K562 (cell line): ENCODE data around the gene CD55. TPM values are rescaled to one million over a fixed set of nuclear protein-coding genes. Genes with fewer than 3 reads are reported as not detected.
A peak's percentile ranks its signal among the peaks of the same experiment; 100 is the strongest.

Source experiments
- ASH1L ChIP-seq: fragments of 450-650 bp; IDR thresholded peaks from 2 replicates; pipeline ENCODE4 v1.6.1; 2018; ENCODE audit warnings: borderline replicate concordance, mild to moderate bottlenecking, low read depth; ENCODE audit not compliant: partially characterized antibody
- CAMTA2 ChIP-seq: fragments of 250-450 bp; sonication (Bioruptor Pico); conservative IDR thresholded peaks from 2 replicates; pipeline ENCODE4 v1.5.1; 2022
- CBX3 ChIP-seq, 2 experiments: IDR thresholded peaks; 1 replicate in 1 of 2; 2 replicates in 1 of 2; pipeline ENCODE4 v1.6.1; 2012; ENCODE audit warnings: inconsistent platforms in 2 of 2, low read length in 2 of 2, borderline replicate concordance in 1 of 2, control low read depth in 1 of 2
- CCAR2 ChIP-seq: fragments of 200-400 bp; formaldehyde crosslinking; IDR thresholded peaks from 2 replicates; pipeline ENCODE4 v1.6.1; 2017; ENCODE audit warnings: mild to moderate bottlenecking, low read depth, low read length
- EZH2 ChIP-seq: IDR thresholded peaks from 2 replicates; pipeline ENCODE4 v1.6.1; 2012; ENCODE audit warnings: low read depth, mild to moderate bottlenecking, inconsistent platforms, low read length, borderline replicate concordance
- FOSL1 ChIP-seq: fragments of 200-800 bp; sonication (Bioruptor generic); conservative IDR thresholded peaks from 2 replicates; pipeline ENCODE4 v1.6.1; 2016; ENCODE audit warnings: missing genetic modification characterization, missing compliant biosample characterization
- GATAD2A ChIP-seq: fragments of 450-650 bp; IDR thresholded peaks from 2 replicates; pipeline ENCODE4 v1.6.1; 2017
- HMGN3 ChIP-seq: IDR thresholded peaks from 2 replicates; pipeline ENCODE4 v1.6.1; 2011; ENCODE audit warnings: borderline replicate concordance, low read depth, mild to moderate bottlenecking, mixed read lengths, low read length; ENCODE audit not compliant: insufficient read length; ENCODE audit errors: extremely low read depth
- KLF16 ChIP-seq: IDR thresholded peaks from 2 replicates; pipeline ENCODE4 v1.6.1; 2016; ENCODE audit warnings: antibody characterized with exemption
- MIER1 ChIP-seq: fragments of 450-650 bp; IDR thresholded peaks from 2 replicates; pipeline ENCODE4 v1.6.1; 2016; ENCODE audit warnings: antibody characterized with exemption, mild to moderate bottlenecking, low read depth
- MYBL2 ChIP-seq, 2 experiments: fragments of 450-650 bp in 1 of 2; sonication (generic) in 1 of 2; formaldehyde crosslinking in 1 of 2; IDR thresholded peaks; 2 replicates each; pipeline versions ENCODE4 v1.6.1 to v1.8.1; 2017 to 2022; ENCODE audit warnings: borderline replicate concordance in 1 of 2, inconsistent platforms in 1 of 2, low read depth in 1 of 2, mild to moderate bottlenecking in 1 of 2, missing genetic modification reagents in 1 of 2, moderate library complexity in 1 of 2
- MYNN ChIP-seq, 2 experiments: sonication (generic); formaldehyde crosslinking in 1 of 2; IDR thresholded peaks; 2 replicates each; pipeline versions ENCODE4 v1.5.0 to v1.6.1; 2016 to 2020; ENCODE audit warnings: antibody characterized with exemption in 1 of 2, missing genetic modification reagents in 1 of 2
- NCOR1 ChIP-seq: fragments of 450-650 bp; IDR thresholded peaks from 2 replicates; pipeline ENCODE4 v1.6.1; 2016; ENCODE audit warnings: mild to moderate bottlenecking, moderate library complexity
- RBM14 ChIP-seq: fragments of 200-400 bp; formaldehyde crosslinking; IDR thresholded peaks from 2 replicates; pipeline ENCODE4 v1.6.1; 2018; ENCODE audit warnings: low read depth, mild to moderate bottlenecking, low read length, moderate library complexity, borderline replicate concordance; ENCODE audit not compliant: insufficient read depth
- THRAP3 ChIP-seq: fragments of 450-650 bp; IDR thresholded peaks from 2 replicates; pipeline ENCODE4 v1.6.1; 2016; ENCODE audit warnings: mild to moderate bottlenecking, inconsistent platforms, borderline replicate concordance
- XRCC4 ChIP-seq: IDR thresholded peaks from one replicate; pipeline ENCODE4 v1.6.1; 2011; ENCODE audit not compliant: insufficient read depth, insufficient read length; ENCODE audit errors: extremely low read depth
- ZC3H8 ChIP-seq: fragments of 450-650 bp; IDR thresholded peaks from 2 replicates; pipeline ENCODE4 v1.6.1; 2017
- ZFP36 ChIP-seq: fragments of 150-350 bp; IDR thresholded peaks from 2 replicates; pipeline ENCODE4 v1.6.1; 2018; ENCODE audit warnings: low read length, low read depth; ENCODE audit not compliant: partially characterized antibody
- ZFPM2 ChIP-seq: fragments of 250-450 bp; sonication (Bioruptor Pico); IDR thresholded peaks from 2 replicates; pipeline ENCODE4 v1.5.1; 2022; ENCODE audit warnings: mild to moderate bottlenecking
- ZNF197 ChIP-seq: fragments of 200-800 bp; sonication (Bioruptor generic); IDR thresholded peaks from 2 replicates; pipeline ENCODE4 v1.6.1; 2016; ENCODE audit warnings: low read depth, missing genetic modification characterization, missing compliant biosample characterization
- ZNF253 ChIP-seq: fragments of 250-450 bp; sonication (Bioruptor Pico); conservative IDR thresholded peaks from 2 replicates; pipeline ENCODE4 v1.6.1; 2021; ENCODE audit warnings: mild to moderate bottlenecking
- ZNF507 ChIP-seq: conservative IDR thresholded peaks from 2 replicates; pipeline ENCODE4 v1.6.1; 2017; ENCODE audit warnings: missing genetic modification characterization, missing compliant biosample characterization
- polyA plus RNA-seq, 8 experiments: library from polyadenylated mRNA; depleted of rRNA in 4 of 8; stranded (reverse) in 5 of 8; unstranded in 3 of 8; fragments of >200 nt; fragmentation: Nextera tagmentation in 2 of 8; fragmentation: Illumina TruSeq in 1 of 8; extraction: Ambion mirVana in 2 of 8; extraction: Trizol in 1 of 8; gene quantifications; 2 replicates each; pipeline versions ENCODE4 v1.2.1 to v1.2.3, GENCODE V29; 2011 to 2014; ENCODE audit warnings: inconsistent platforms in 1 of 8, missing spikeins in 1 of 8
- total RNA-seq, 7 experiments: library from RNA; depleted of rRNA in 6 of 7; stranded (reverse); fragments of >200 nt in 6 of 7; fragmentation: Illumina TruSeq in 2 of 7; extraction: Trizol in 2 of 7; gene quantifications; 2 replicates each; pipeline versions ENCODE4 v1.2.1 to v1.2.3, GENCODE V29; 2011 to 2021; ENCODE audit warnings: low replicate concordance in 1 of 7
- TF ChIP-seq, protein P1 (sequence below): fragments of 250-450 bp; sonication (Bioruptor Pico); IDR thresholded peaks from 2 replicates; pipeline ENCODE4 v1.8.0; 2022; ENCODE audit warnings: inconsistent platforms, mild to moderate bottlenecking, moderate library complexity, borderline replicate concordance
- TF ChIP-seq, protein P2 (sequence below): fragments of 450-650 bp; IDR thresholded peaks from 2 replicates; pipeline ENCODE4 v1.6.1; 2016; ENCODE audit warnings: missing biosample characterization, missing genetic modification characterization
- TF ChIP-seq, protein P3 (sequence below), 2 experiments: IDR thresholded peaks; 2 replicates each; pipeline ENCODE4 v1.6.1; 2011; ENCODE audit warnings: borderline replicate concordance in 1 of 2, control low read depth in 1 of 2, low read depth in 1 of 2, low read length in 1 of 2, mild to moderate bottlenecking in 1 of 2, mixed read lengths in 1 of 2, moderate library complexity in 1 of 2; ENCODE audit not compliant: insufficient read depth in 1 of 2, insufficient read length in 1 of 2, poor library complexity in 1 of 2, severe bottlenecking in 1 of 2; ENCODE audit errors: extremely low read depth in 1 of 2

Gene CD55
- total and polyA plus RNA-seq, 9 of the 15 experiments (the other 6 are each of a cell fraction or from before 2014, with no cell fraction given) = 17.7 to 150 (median 97.0) TPM

DNA sequence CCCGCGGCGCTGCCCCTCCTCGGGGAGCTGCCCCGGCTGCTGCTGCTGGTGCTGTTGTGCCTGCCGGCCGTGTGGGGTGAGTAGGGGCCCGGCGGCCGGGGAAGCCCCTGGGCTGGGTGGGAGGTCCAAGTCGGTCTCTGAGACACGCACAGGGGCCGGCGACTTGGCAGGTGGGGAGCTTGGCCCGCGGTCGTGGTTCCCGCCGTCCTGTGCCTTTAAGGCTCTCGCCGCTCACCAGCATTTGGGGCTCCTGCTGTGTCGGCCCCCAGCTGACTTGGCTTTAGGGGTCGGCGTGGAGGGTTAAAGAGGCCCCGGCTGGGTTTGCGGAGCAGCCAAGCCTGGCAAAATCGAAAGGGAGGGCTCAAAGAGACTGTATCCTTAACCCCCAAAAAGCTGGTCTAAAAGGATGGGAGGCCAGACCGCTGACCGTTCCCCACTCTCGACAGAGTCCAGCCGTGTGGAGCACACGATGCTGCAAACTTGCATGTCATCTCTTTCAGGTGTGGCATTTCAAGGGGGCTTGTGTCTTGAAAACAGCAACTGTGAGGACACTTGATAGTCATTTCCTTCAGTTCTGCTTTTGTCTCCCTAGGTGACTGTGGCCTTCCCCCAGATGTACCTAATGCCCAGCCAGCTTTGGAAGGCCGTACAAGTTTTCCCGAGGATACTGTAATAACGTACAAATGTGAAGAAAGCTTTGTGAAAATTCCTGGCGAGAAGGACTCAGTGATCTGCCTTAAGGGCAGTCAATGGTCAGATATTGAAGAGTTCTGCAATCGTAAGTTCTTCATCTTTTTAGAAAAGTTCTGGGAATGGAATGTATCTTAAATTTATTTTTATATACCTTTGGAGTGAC, 540 bp downstream of the CD55 start (continued):
- TF ChIP-seq MYBL2 (IDR thresholded peaks at IDR 0.05; ENCODE audit: low read depth) (no peak), MYBL2 (CRISPR knock-in tag; IDR thresholded peaks at IDR 0.05; ENCODE audit: borderline replicate concordance) (no peak), XRCC4 (no peak), ZFP36 (no peak), ZC3H8 (no peak), RBM14 (0 out of 2 replicates have a peak, but pooled peaks have one; percentile 71), ZNF197 (CRISPR knock-in tag) (no peak; the same call in 1 of the 2 replicates), MYNN (IDR thresholded peaks at IDR 0.05) (no peak), MYNN (CRISPR knock-in tag; IDR thresholded peaks at IDR 0.05) (no peak), ASH1L (no peak), CAMTA2 (CRISPR knock-in tag) (0 out of 2 replicates have a peak, but pooled peaks have one; percentile 68), NCOR1 (no peak; the same call in 1 of the 2 replicates), GATAD2A (no peak), MIER1 (no peak), ZNF253 (CRISPR knock-in tag) (no peak), CBX3 (IDR thresholded peaks at IDR 0.05; ENCODE audit: borderline replicate concordance in 1 of 2, low read length in 2 of 2) (no peak), KLF16 (no peak), HMGN3 (no peak), THRAP3 (no peak), FOSL1 (tag) (no peak), ZFPM2 (CRISPR knock-in tag) (no peak), EZH2 (no peak), ZNF507 (tag) (no peak), CCAR2 (no peak)
- TF ChIP-seq, protein P1, sequence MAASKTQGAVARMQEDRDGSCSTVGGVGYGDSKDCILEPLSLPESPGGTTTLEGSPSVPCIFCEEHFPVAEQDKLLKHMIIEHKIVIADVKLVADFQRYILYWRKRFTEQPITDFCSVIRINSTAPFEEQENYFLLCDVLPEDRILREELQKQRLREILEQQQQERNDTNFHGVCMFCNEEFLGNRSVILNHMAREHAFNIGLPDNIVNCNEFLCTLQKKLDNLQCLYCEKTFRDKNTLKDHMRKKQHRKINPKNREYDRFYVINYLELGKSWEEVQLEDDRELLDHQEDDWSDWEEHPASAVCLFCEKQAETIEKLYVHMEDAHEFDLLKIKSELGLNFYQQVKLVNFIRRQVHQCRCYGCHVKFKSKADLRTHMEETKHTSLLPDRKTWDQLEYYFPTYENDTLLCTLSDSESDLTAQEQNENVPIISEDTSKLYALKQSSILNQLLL = no peak
- TF ChIP-seq, protein P2, sequence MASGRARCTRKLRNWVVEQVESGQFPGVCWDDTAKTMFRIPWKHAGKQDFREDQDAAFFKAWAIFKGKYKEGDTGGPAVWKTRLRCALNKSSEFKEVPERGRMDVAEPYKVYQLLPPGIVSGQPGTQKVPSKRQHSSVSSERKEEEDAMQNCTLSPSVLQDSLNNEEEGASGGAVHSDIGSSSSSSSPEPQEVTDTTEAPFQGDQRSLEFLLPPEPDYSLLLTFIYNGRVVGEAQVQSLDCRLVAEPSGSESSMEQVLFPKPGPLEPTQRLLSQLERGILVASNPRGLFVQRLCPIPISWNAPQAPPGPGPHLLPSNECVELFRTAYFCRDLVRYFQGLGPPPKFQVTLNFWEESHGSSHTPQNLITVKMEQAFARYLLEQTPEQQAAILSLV (tag) = no peak
- TF ChIP-seq, protein P3, sequence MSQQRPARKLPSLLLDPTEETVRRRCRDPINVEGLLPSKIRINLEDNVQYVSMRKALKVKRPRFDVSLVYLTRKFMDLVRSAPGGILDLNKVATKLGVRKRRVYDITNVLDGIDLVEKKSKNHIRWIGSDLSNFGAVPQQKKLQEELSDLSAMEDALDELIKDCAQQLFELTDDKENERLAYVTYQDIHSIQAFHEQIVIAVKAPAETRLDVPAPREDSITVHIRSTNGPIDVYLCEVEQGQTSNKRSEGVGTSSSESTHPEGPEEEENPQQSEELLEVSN (IDR thresholded peaks at IDR 0.05; ENCODE audit: borderline replicate concordance in 1 of 2, extremely low read depth in 1 of 2, insufficient read depth in 1 of 2, insufficient read length in 1 of 2, low read depth in 1 of 2, low read length in 1 of 2, poor library complexity in 1 of 2, severe bottlenecking in 1 of 2) = no peak
